Ascending aorta (tissue), 2 donors: ENCODE measurements around the gene MSL1. TPM values are rescaled to one million over a fixed set of nuclear protein-coding genes. Genes with fewer than 3 reads are reported as not detected.

Experiments used
- DNase-seq, 2 donors: peaks; one replicate each; pipeline ENCODE4 v3.0.0-alpha.2; 2019; ENCODE audit warnings: low spot score in 2 of 2
- H3K27ac ChIP-seq, 2 donors: fragments of 200-600 bp; sonication (generic); one replicate each; pipeline ENCODE4 v1.5.1; 2016 to 2017; ENCODE audit warnings: mild to moderate bottlenecking in 1 of 2
- H3K27me3 ChIP-seq: fragments of 200-600 bp; sonication (generic); one replicate; pipeline ENCODE4 v1.5.1; 2017
- H3K36me3 ChIP-seq, 2 donors: fragments of 200-600 bp; sonication (generic); one replicate each; pipeline ENCODE4 v1.5.1; 2016
- H3K4me1 ChIP-seq, 2 donors: fragments of 200-600 bp; sonication (generic); one replicate each; pipeline ENCODE4 v1.5.1; 2016 to 2017; ENCODE audit warnings: mild to moderate bottlenecking in 1 of 2
- H3K4me3 ChIP-seq, 2 donors: fragments of 200-600 bp; sonication (generic); one replicate each; pipeline ENCODE4 v1.5.1; 2016 to 2017; ENCODE audit warnings: mild to moderate bottlenecking in 1 of 2
- H3K9me3 ChIP-seq, 2 donors: fragments of 200-600 bp; sonication (generic); one replicate each; pipeline ENCODE4 v1.5.1; 2016
- CTCF ChIP-seq, 3 experiments: fragments of 200-600 bp in 2 of 3; fragments of 450-650 bp in 1 of 3; sonication (generic) in 2 of 3; IDR thresholded peaks; one replicate each; pipeline ENCODE4 v1.5.1; 2016 to 2019; ENCODE audit warnings: antibody characterized with exemption in 3 of 3, mild to moderate bottlenecking in 1 of 3, moderate library complexity in 1 of 3
- intact Hi-C: fragments of 100-400 bp; cut with DNase I; formaldehyde crosslinking; loops from one replicate; pipeline ENCODE4 v1.15.1; 2023
- total RNA-seq: library from RNA; depleted of rRNA; stranded (reverse); fragments of >200 nt; gene quantifications from one replicate; pipeline ENCODE4 v1.1.0, GENCODE V29; 2016

MSL1 gene
- total RNA-seq, 1 donor from 2014 or later, result 82.5 TPM

GRCh38 chr17:40173778-40174135 lies 52.0 kb downstream of the MSL1 start:
- Histone ChIP-seq H3K9me3 (no peaks in the 10 kb centered on the region), H3K27me3 (no peaks in the 10 kb centered on the region), H3K27ac (no peak overlapping the region), H3K4me3 (no peak overlapping the region), H3K4me1 (peaks cover 9 to 10% of the 10 kb centered on the region in 2 donors), H3K36me3 (peaks cover 49 to 64% of the 10 kb centered on the region in 2 donors)
- intact Hi-C loops, result no loop called here
- no peak for DNase-seq
- no peak for TF ChIP-seq CTCF (IDR thresholded peaks at IDR 0.05)

- Histone ChIP-seq H3K36me3 (peaks cover 42 to 56% of the 10 kb centered on the region in 2 donors), H3K4me3 (no peak overlapping the region), H3K27me3 (no peaks in the 10 kb centered on the region), H3K4me1 (peaks cover 9 to 10% of the 10 kb centered on the region in 2 donors), H3K9me3 (no peaks in the 10 kb centered on the region), H3K27ac (no peak overlapping the region)
- TF ChIP-seq CTCF (IDR thresholded peaks at IDR 0.05), result no peak
- no peak for DNase-seq
- intact Hi-C loops, result no loop called here
Measured at GRCh38 chr17:40174514-40174913, 52.7 kb downstream of the MSL1 start.

GRCh38 chr17:40175928-40176753 lies 54.4 kb downstream of the MSL1 start:
- Histone ChIP-seq H3K4me1 (peaks cover 9 to 10% of the 10 kb centered on the region in 2 donors), H3K9me3 (no peaks in the 10 kb centered on the region), H3K4me3 (no peak overlapping the region), H3K27ac (no peak overlapping the region), H3K36me3 (peaks cover 25 to 40% of the 10 kb centered on the region in 2 donors), H3K27me3 (no peaks in the 10 kb centered on the region)
- TF ChIP-seq CTCF (IDR thresholded peaks at IDR 0.05), result no peak
- intact Hi-C loops, result no loop called here
- DNase-seq, result no peak

- H3K4me1 ChIP-seq, result peaks cover 9 to 10% of the 10 kb centered on the region in 2 donors
- H3K27ac ChIP-seq, result no peak overlapping the region
- H3K36me3 ChIP-seq, result peaks cover 19 to 39% of the 10 kb centered on the region in 2 donors
- H3K4me3 ChIP-seq, result peak overlapping the region in 1 of 2 donors; percentile 72
- H3K27me3 ChIP-seq, result no peaks in the 10 kb centered on the region
- H3K9me3 ChIP-seq, result no peaks in the 10 kb centered on the region
- intact Hi-C loops, result no loop called here
- TF ChIP-seq CTCF (IDR thresholded peaks at IDR 0.05), result no peak
- DNase-seq, result no peak
Measured at GRCh38 chr17:40176754-40177110, 55.0 kb downstream of the MSL1 start.

GRCh38 chr17:40177275-40177874 lies 55.6 kb downstream of the MSL1 start, which contains the start of gene RAPGEFL1:
Gene RAPGEFL1 (plus strand): TSS chr17:40177470. CDS start chr17:40177862, 392 bp downstream.
- TF ChIP-seq CTCF (IDR thresholded peaks at IDR 0.05), result no peak
- peak in 1 of 2 donors; percentile 80 for DNase-seq
- intact Hi-C loops, result no loop called here
- no peaks in the 10 kb centered on the region for H3K27me3 ChIP-seq
- peaks cover 13 to 32% of the 10 kb centered on the region in 2 donors for H3K36me3 ChIP-seq
- H3K9me3 ChIP-seq, result no peaks in the 10 kb centered on the region
- H3K4me3 ChIP-seq, result peak within 1 kb of the TSS; percentile 47 to 72
- peaks cover 9 to 10% of the 10 kb centered on the region in 2 donors for H3K4me1 ChIP-seq
- H3K27ac ChIP-seq, result peak within 1 kb of the TSS in 1 of 2 donors; percentile 30
